OCI-LY7 (cell line): Measurements from ENCODE around the gene MEIS2. TPM values are rescaled to one million over a fixed set of nuclear protein-coding genes. Genes with fewer than 3 reads are reported as not detected.

ENCODE experiments used
- BruUV-seq: library from RNA; stranded (reverse); fragments of 400-500 nt; replicated peaks from 2 replicates; lab custom pipeline; 2021; lab: Mats Ljungman, UMichigan
- CTCF ChIA-PET: fragments of 300-600 bp; sonication (Branson Sonifier 250); formaldehyde crosslinking; loops from one replicate; lab custom pipeline; 2022; ENCODE audit warnings: antibody characterized with exemption; ENCODE audit not compliant: unreplicated experiment; lab: Charles Lee
- POLR2A ChIA-PET: fragments of 300-600 bp; sonication (Branson Sonifier 250); formaldehyde crosslinking; loops from one replicate; lab custom pipeline; 2022; ENCODE audit warnings: antibody characterized with exemption; lab: Charles Lee
- DNase-seq: peaks from one replicate; pipeline ENCODE4 v3.0.0-alpha.2; 2015; ENCODE audit warnings: low spot score
- H2AFZ ChIP-seq: fragments of 200-600 bp; sonication (generic), shearing (Covaris generic); 2 replicates; pipeline ENCODE4 v1.6.1; 2014; ENCODE audit warnings: mild to moderate bottlenecking, antibody characterized with exemption, low read length, moderate library complexity
- H3K27ac ChIP-seq: fragments of 200-600 bp; sonication (generic); 2 replicates; pipeline ENCODE4 v1.5.1; 2014; ENCODE audit warnings: mixed run types, low read depth, mild to moderate bottlenecking, moderate library complexity, low read length, inconsistent platforms; ENCODE audit not compliant: poor library complexity, severe bottlenecking
- H3K36me3 ChIP-seq: fragments of 200-600 bp; sonication (generic); 2 replicates; pipeline ENCODE4 v1.6.1; 2014; ENCODE audit warnings: mild to moderate bottlenecking, antibody characterized with exemption, low read length, moderate library complexity, mixed read lengths; ENCODE audit not compliant: insufficient read depth
- H3K4me1 ChIP-seq: fragments of 200-600 bp; sonication (generic); 2 replicates; pipeline ENCODE4 v1.5.1; 2014; ENCODE audit warnings: mild to moderate bottlenecking, low read length; ENCODE audit not compliant: insufficient read depth, poor library complexity, severe bottlenecking
- H3K4me2 ChIP-seq: fragments of 200-600 bp; sonication (generic); 2 replicates; pipeline ENCODE4 v1.6.1; 2014; ENCODE audit warnings: mild to moderate bottlenecking, low read length
- H3K4me3 ChIP-seq: fragments of 200-600 bp; sonication (generic); 2 replicates; pipeline ENCODE4 v1.5.1; 2014; ENCODE audit warnings: mild to moderate bottlenecking, low read depth, low read length; ENCODE audit not compliant: poor library complexity, severe bottlenecking
- H3K79me2 ChIP-seq: fragments of 200-600 bp; sonication (generic); 2 replicates; pipeline ENCODE4 v1.6.1; 2016; ENCODE audit warnings: low read depth, mild to moderate bottlenecking, low read length, moderate library complexity, mixed read lengths; ENCODE audit not compliant: insufficient read depth
- H3K9me2 ChIP-seq: fragments of 200-600 bp; sonication (generic); 2 replicates; pipeline ENCODE4 v1.6.1; 2016; ENCODE audit warnings: mild to moderate bottlenecking, low read length, mixed read lengths; ENCODE audit not compliant: insufficient read depth
- H3K9me3 ChIP-seq: fragments of 200-600 bp; sonication (generic); 2 replicates; pipeline ENCODE4 v1.6.1; 2014; ENCODE audit warnings: mild to moderate bottlenecking, mixed run types, low read length, mixed read lengths
- H4K20me1 ChIP-seq: fragments of 200-600 bp; sonication (generic); 2 replicates; pipeline ENCODE4 v1.6.1; 2014; ENCODE audit warnings: mild to moderate bottlenecking, antibody characterized with exemption, low read length, moderate library complexity, mixed read lengths; ENCODE audit not compliant: insufficient read depth
- CTCF ChIP-seq: fragments of 200-600 bp; sonication (generic); conservative IDR thresholded peaks from 2 replicates; pipeline ENCODE4 v1.5.1; 2014; ENCODE audit warnings: mild to moderate bottlenecking, antibody characterized with exemption, low read length, moderate library complexity, mixed read lengths
- EZH2phosphoT487 ChIP-seq: fragments of 200-600 bp; sonication (generic); IDR thresholded peaks from 2 replicates; pipeline ENCODE4 v1.6.1; 2018; ENCODE audit warnings: low read depth, borderline replicate concordance, mild to moderate bottlenecking, mixed run types, antibody characterized with exemption, low read length, moderate library complexity, mixed read lengths
- intact Hi-C: fragments of 100-400 bp; cut with micrococcal nuclease; formaldehyde crosslinking; loops from one replicate; pipeline ENCODE4 v1.10.0; 2022; ENCODE audit not compliant: unreplicated experiment
- total RNA-seq, 2 experiments: library from RNA; depleted of rRNA in 1 of 2; stranded (reverse); fragments of >200 nt in 1 of 2; shearing (Covaris generic) in 1 of 2; gene quantifications; 2 replicates each; pipeline ENCODE4 v1.2.3, GENCODE V29; 2014 to 2022

MEIS2 gene
- total RNA-seq, 2 experiments from 2014 or later = 31.0 to 35.8 TPM

GRCh38 chr15:37034835-37035748 lies 65.3 kb downstream of the MEIS2 start:
- CTCF ChIA-PET = no interaction called here
- Histone ChIP-seq H3K9me2 (no peaks in the 10 kb centered on the region), H3K79me2 (no peaks in the 10 kb centered on the region), H3K4me3 (no peak overlapping the region), H2AFZ (no peak overlapping the region), H3K27ac (peak overlapping the region; percentile 81), H3K4me2 (peak overlapping the region; percentile 53), H4K20me1 (no peaks in the 10 kb centered on the region), H3K36me3 (peaks cover 27% of the 10 kb centered on the region), H3K4me1 (peaks cover 30% of the 10 kb centered on the region), H3K9me3 (no peaks in the 10 kb centered on the region)
- TF ChIP-seq CTCF = no peak
- intact Hi-C loops = loop anchor here (5.0 kb wide), 1 partner anchor 67 kb away; the partner anchor contains the start of gene MEIS2
- peak; percentile 85 for DNase-seq
- POLR2A ChIA-PET = interaction anchor here (1.0 to 3.1 kb wide), 6 partner anchors 11 to 109 kb away, joined by 3 to 17 read pairs (median 4); no protein-coding TSS in a partner anchor
- no TSS peak for BruUV-seq

GRCh38 chr15:37034392-37034791 lies 66.0 kb downstream of the MEIS2 start:
- POLR2A ChIA-PET = interaction anchor here (1.0 to 3.1 kb wide), 5 partner anchors 10 to 109 kb away, joined by 3 to 17 read pairs (median 3); no protein-coding TSS in a partner anchor
- Histone ChIP-seq H3K9me3 (no peaks in the 10 kb centered on the region), H2AFZ (no peak overlapping the region)

More at GRCh38 chr15:37034392-37034791, 66.0 kb downstream of the MEIS2 start:
- H4K20me1 ChIP-seq = no peaks in the 10 kb centered on the region
- no peak overlapping the region for H3K4me3 ChIP-seq
- H3K9me2 ChIP-seq = no peaks in the 10 kb centered on the region
- no peak for TF ChIP-seq EZH2phosphoT487
- no peak for TF ChIP-seq CTCF
- intact Hi-C loops = loop anchor here (5.0 kb wide), 1 partner anchor 68 kb away; the partner anchor contains the start of gene MEIS2
- peaks cover 30% of the 10 kb centered on the region for H3K4me1 ChIP-seq
- BruUV-seq = no TSS peak
- H3K27ac ChIP-seq = peak overlapping the region; percentile 81
- no peaks in the 10 kb centered on the region for H3K79me2 ChIP-seq
- H3K36me3 ChIP-seq = peaks cover 27% of the 10 kb centered on the region
- CTCF ChIA-PET = no interaction called here
- peak overlapping the region; percentile 53; the same call in 1 of the 2 replicates for H3K4me2 ChIP-seq
- DNase-seq = no peak
